GM23338 (cell line): Measurements from ENCODE around the gene NGDN.

Experiments used
- CREB1 ChIP-seq: fragments of 250-450 bp; sonication (Bioruptor Pico); IDR thresholded peaks from 2 replicates; pipeline ENCODE4 v1.5.0; 2020; ENCODE audit warnings: low read depth, mild to moderate bottlenecking, moderate library complexity
- EZH2 ChIP-seq: fragments of 200-600 bp; sonication (generic); IDR thresholded peaks from one replicate; pipeline ENCODE4 v1.8.0; 2017; ENCODE audit warnings: antibody characterized with exemption, mild to moderate bottlenecking, low read depth; ENCODE audit not compliant: unreplicated experiment
- EZH2phosphoT487 ChIP-seq: fragments of 200-600 bp; sonication (generic); IDR thresholded peaks from one replicate; pipeline ENCODE4 v1.8.1; 2018; ENCODE audit warnings: antibody characterized with exemption; ENCODE audit not compliant: unreplicated experiment
- JUNB ChIP-seq: IDR thresholded peaks from one replicate; pipeline ENCODE4 v1.6.1; 2016; ENCODE audit warnings: antibody characterized with exemption; ENCODE audit not compliant: unreplicated experiment
- NANOG ChIP-seq: IDR thresholded peaks from 2 replicates; pipeline ENCODE4 v1.6.1; 2016; ENCODE audit warnings: antibody characterized with exemption, borderline replicate concordance
- POLR2AphosphoS5 ChIP-seq: IDR thresholded peaks from 2 replicates; pipeline ENCODE4 v1.6.1; 2016; ENCODE audit warnings: antibody characterized with exemption, low read depth
- STAT1 ChIP-seq: IDR thresholded peaks from one replicate; pipeline ENCODE4 v1.6.1; 2016; ENCODE audit warnings: antibody characterized with exemption; ENCODE audit not compliant: unreplicated experiment
- ZNF114 ChIP-seq: fragments of 250-450 bp; sonication (Bioruptor Pico); IDR thresholded peaks from 2 replicates; pipeline ENCODE4 v1.5.0; 2020; ENCODE audit warnings: mild to moderate bottlenecking, moderate library complexity
- TF ChIP-seq, protein P1 (sequence below), 2 experiments: fragments of 200-600 bp in 1 of 2; sonication (generic) in 1 of 2; conservative IDR thresholded peaks; 2 replicates each; pipeline versions ENCODE4 v1.5.1 to v1.6.1; 2016 to 2017; ENCODE audit warnings: antibody characterized with exemption in 2 of 2, low read depth in 2 of 2, mild to moderate bottlenecking in 2 of 2, moderate library complexity in 1 of 2
- TF ChIP-seq, protein P2 (sequence below): IDR thresholded peaks from one replicate; pipeline ENCODE4 v1.6.1; 2018; ENCODE audit warnings: antibody characterized with exemption; ENCODE audit not compliant: unreplicated experiment
- TF ChIP-seq, protein P3 (sequence below): fragments of 250-450 bp; sonication (Bioruptor Pico); IDR thresholded peaks from 2 replicates; pipeline ENCODE4 v1.5.0; 2020; ENCODE audit warnings: mild to moderate bottlenecking, moderate library complexity
- TF ChIP-seq, protein P4 (sequence below): IDR thresholded peaks from 2 replicates; pipeline ENCODE4 v1.6.1; 2016; ENCODE audit warnings: antibody characterized with exemption

DNA sequence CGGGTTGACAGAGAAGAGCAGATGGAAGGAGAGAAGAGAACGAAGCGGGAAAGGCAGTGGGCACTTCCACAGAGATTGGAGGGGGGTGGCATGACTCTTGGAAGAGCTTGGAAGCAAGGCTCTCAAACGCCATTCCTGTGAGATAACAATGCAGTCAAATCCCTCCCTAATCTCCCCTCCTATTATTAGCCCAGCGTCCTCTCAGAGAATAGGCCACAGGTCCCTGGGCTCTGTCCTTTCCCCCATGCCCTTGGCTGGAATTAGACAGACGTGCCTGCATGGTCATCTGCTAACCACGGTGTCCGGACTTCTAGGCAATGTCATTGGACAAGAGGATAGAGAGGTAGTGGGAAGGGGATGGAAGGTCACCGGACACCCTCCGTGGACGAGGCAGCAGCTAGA lies 26.1 kb upstream of the NGDN start:
- TF ChIP-seq, protein P1, sequence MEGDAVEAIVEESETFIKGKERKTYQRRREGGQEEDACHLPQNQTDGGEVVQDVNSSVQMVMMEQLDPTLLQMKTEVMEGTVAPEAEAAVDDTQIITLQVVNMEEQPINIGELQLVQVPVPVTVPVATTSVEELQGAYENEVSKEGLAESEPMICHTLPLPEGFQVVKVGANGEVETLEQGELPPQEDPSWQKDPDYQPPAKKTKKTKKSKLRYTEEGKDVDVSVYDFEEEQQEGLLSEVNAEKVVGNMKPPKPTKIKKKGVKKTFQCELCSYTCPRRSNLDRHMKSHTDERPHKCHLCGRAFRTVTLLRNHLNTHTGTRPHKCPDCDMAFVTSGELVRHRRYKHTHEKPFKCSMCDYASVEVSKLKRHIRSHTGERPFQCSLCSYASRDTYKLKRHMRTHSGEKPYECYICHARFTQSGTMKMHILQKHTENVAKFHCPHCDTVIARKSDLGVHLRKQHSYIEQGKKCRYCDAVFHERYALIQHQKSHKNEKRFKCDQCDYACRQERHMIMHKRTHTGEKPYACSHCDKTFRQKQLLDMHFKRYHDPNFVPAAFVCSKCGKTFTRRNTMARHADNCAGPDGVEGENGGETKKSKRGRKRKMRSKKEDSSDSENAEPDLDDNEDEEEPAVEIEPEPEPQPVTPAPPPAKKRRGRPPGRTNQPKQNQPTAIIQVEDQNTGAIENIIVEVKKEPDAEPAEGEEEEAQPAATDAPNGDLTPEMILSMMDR (conservative IDR thresholded peaks at IDR 0.05; ENCODE audit: low read depth in 2 of 2) = no peak
- TF ChIP-seq EZH2phosphoT487 (no peak), EZH2 (no peak), CREB1 (CRISPR knock-in tag) (no peak), ZNF114 (CRISPR knock-in tag) (no peak), STAT1 (no peak), POLR2AphosphoS5 (no peak), NANOG (no peak), JUNB (no peak)
- TF ChIP-seq, protein P2, sequence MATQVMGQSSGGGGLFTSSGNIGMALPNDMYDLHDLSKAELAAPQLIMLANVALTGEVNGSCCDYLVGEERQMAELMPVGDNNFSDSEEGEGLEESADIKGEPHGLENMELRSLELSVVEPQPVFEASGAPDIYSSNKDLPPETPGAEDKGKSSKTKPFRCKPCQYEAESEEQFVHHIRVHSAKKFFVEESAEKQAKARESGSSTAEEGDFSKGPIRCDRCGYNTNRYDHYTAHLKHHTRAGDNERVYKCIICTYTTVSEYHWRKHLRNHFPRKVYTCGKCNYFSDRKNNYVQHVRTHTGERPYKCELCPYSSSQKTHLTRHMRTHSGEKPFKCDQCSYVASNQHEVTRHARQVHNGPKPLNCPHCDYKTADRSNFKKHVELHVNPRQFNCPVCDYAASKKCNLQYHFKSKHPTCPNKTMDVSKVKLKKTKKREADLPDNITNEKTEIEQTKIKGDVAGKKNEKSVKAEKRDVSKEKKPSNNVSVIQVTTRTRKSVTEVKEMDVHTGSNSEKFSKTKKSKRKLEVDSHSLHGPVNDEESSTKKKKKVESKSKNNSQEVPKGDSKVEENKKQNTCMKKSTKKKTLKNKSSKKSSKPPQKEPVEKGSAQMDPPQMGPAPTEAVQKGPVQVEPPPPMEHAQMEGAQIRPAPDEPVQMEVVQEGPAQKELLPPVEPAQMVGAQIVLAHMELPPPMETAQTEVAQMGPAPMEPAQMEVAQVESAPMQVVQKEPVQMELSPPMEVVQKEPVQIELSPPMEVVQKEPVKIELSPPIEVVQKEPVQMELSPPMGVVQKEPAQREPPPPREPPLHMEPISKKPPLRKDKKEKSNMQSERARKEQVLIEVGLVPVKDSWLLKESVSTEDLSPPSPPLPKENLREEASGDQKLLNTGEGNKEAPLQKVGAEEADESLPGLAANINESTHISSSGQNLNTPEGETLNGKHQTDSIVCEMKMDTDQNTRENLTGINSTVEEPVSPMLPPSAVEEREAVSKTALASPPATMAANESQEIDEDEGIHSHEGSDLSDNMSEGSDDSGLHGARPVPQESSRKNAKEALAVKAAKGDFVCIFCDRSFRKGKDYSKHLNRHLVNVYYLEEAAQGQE = no peak
- TF ChIP-seq, protein P3, sequence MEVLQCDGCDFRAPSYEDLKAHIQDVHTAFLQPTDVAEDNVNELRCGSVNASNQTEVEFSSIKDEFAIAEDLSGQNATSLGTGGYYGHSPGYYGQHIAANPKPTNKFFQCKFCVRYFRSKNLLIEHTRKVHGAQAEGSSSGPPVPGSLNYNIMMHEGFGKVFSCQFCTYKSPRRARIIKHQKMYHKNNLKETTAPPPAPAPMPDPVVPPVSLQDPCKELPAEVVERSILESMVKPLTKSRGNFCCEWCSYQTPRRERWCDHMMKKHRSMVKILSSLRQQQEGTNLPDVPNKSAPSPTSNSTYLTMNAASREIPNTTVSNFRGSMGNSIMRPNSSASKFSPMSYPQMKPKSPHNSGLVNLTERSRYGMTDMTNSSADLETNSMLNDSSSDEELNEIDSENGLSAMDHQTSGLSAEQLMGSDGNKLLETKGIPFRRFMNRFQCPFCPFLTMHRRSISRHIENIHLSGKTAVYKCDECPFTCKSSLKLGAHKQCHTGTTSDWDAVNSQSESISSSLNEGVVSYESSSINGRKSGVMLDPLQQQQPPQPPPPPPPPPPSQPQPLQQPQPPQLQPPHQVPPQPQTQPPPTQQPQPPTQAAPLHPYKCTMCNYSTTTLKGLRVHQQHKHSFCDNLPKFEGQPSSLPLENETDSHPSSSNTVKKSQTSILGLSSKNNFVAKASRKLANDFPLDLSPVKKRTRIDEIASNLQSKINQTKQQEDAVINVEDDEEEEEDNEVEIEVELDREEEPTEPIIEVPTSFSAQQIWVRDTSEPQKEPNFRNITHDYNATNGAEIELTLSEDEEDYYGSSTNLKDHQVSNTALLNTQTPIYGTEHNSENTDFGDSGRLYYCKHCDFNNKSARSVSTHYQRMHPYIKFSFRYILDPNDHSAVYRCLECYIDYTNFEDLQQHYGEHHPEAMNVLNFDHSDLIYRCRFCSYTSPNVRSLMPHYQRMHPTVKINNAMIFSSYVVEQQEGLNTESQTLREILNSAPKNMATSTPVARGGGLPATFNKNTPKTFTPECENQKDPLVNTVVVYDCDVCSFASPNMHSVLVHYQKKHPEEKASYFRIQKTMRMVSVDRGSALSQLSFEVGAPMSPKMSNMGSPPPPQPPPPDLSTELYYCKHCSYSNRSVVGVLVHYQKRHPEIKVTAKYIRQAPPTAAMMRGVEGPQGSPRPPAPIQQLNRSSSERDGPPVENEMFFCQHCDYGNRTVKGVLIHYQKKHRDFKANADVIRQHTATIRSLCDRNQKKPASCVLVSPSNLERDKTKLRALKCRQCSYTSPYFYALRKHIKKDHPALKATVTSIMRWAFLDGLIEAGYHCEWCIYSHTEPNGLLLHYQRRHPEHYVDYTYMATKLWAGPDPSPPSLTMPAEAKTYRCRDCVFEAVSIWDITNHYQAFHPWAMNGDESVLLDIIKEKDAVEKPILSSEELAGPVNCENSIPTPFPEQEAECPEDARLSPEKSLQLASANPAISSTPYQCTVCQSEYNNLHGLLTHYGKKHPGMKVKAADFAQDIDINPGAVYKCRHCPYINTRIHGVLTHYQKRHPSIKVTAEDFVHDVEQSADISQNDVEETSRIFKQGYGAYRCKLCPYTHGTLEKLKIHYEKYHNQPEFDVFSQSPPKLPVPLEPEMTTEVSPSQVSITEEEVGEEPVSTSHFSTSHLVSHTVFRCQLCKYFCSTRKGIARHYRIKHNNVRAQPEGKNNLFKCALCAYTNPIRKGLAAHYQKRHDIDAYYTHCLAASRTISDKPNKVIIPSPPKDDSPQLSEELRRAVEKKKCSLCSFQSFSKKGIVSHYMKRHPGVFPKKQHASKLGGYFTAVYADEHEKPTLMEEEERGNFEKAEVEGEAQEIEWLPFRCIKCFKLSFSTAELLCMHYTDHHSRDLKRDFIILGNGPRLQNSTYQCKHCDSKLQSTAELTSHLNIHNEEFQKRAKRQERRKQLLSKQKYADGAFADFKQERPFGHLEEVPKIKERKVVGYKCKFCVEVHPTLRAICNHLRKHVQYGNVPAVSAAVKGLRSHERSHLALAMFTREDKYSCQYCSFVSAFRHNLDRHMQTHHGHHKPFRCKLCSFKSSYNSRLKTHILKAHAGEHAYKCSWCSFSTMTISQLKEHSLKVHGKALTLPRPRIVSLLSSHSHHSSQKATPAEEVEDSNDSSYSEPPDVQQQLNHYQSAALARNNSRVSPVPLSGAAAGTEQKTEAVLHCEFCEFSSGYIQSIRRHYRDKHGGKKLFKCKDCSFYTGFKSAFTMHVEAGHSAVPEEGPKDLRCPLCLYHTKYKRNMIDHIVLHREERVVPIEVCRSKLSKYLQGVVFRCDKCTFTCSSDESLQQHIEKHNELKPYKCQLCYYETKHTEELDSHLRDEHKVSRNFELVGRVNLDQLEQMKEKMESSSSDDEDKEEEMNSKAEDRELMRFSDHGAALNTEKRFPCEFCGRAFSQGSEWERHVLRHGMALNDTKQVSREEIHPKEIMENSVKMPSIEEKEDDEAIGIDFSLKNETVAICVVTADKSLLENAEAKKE (CRISPR knock-in tag) = no peak
- TF ChIP-seq, protein P4, sequence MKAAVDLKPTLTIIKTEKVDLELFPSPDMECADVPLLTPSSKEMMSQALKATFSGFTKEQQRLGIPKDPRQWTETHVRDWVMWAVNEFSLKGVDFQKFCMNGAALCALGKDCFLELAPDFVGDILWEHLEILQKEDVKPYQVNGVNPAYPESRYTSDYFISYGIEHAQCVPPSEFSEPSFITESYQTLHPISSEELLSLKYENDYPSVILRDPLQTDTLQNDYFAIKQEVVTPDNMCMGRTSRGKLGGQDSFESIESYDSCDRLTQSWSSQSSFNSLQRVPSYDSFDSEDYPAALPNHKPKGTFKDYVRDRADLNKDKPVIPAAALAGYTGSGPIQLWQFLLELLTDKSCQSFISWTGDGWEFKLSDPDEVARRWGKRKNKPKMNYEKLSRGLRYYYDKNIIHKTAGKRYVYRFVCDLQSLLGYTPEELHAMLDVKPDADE = no peak
